ENCODE results near the gene TEX14. TPM values are rescaled to one million over a fixed set of nuclear protein-coding genes. Genes with fewer than 3 reads are reported as not detected.

The TEX14 gene
- total and polyA plus RNA-seq, 9 donors = 0.11 to 1.0 (median 0.34) TPM

DNA sequence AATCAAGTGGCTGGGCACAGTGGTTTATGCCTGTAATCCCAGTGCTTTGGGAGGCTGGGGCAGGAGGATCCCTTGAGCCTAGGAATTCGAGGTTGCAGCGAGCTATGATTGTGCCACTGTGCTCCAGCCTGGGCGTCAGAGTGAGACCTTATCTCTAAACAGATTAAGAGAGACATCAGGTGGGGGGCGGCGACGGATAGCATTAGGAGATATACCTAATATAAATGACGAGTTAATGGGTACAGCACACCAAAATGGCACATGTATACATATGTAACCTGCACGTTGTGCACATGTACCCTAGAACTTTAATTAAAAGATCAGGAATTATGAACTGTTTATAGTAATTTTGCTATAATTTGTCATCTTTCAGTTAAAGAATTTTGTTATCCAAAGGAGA lies 10.9 kb upstream of the TEX14 start:
- H3K36me3 ChIP-seq = no peaks in the 10 kb centered on the region
- H3K9me3 ChIP-seq = no peaks in the 10 kb centered on the region
- H3K4me3 ChIP-seq = no peak overlapping the region
- no peak for TF ChIP-seq POLR2A (IDR thresholded peaks at IDR 0.05)
- no peak for TF ChIP-seq EP300 (IDR thresholded peaks at IDR 0.05)
- TF ChIP-seq, protein P1, sequence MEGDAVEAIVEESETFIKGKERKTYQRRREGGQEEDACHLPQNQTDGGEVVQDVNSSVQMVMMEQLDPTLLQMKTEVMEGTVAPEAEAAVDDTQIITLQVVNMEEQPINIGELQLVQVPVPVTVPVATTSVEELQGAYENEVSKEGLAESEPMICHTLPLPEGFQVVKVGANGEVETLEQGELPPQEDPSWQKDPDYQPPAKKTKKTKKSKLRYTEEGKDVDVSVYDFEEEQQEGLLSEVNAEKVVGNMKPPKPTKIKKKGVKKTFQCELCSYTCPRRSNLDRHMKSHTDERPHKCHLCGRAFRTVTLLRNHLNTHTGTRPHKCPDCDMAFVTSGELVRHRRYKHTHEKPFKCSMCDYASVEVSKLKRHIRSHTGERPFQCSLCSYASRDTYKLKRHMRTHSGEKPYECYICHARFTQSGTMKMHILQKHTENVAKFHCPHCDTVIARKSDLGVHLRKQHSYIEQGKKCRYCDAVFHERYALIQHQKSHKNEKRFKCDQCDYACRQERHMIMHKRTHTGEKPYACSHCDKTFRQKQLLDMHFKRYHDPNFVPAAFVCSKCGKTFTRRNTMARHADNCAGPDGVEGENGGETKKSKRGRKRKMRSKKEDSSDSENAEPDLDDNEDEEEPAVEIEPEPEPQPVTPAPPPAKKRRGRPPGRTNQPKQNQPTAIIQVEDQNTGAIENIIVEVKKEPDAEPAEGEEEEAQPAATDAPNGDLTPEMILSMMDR (IDR thresholded peaks at IDR 0.05) = no peak
- no peaks in the 10 kb centered on the region for H3K4me1 ChIP-seq (ENCODE audit: insufficient read depth)
- H3K27ac ChIP-seq = no peak overlapping the region
- no peak for DNase-seq
- WGBS, 3 donors = 75 to 89% (median 78%) methylated on average over 8 of the region's 8 CpGs
- intact Hi-C loops (cut with DNase I) = loop anchor here in 1 of 4 donors (10.0 kb wide), 1 partner anchor 188 kb away; the partner anchor contains the start of gene MTMR4
- H3K27me3 ChIP-seq = no peaks in the 10 kb centered on the region

DNA sequence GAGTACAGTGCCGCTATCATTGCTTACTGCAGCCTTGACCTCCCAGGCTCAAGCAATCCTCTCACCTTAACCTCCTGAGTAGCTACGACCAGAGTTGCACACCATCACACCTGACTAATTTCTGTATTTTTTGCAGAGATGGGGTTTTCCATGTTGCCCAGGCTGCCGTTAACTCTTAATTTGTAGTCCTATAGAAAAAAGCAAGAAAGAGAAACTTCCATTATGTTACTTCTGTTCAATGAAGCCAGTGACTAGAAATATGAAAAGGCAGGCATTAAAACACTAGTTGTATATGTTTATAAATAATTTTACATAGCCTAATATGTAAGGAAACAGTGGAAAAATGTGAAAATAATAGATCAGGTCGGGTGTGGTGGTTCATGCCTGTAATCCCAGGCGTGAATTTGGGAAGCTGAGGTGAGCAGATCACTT lies 10.2 kb upstream of the TEX14 start:
- no peaks in the 10 kb centered on the region for H3K36me3 ChIP-seq
- 91 to 92% (median 91%) methylated on average over 5 of the region's 5 CpGs for WGBS, 3 donors
- no peaks in the 10 kb centered on the region for H3K9me3 ChIP-seq
- intact Hi-C loops (cut with DNase I) = loop anchor here in 1 of 4 donors (10.0 kb wide), 1 partner anchor 187 kb away; the partner anchor contains the start of gene MTMR4
- H3K27me3 ChIP-seq = no peaks in the 10 kb centered on the region
- H3K4me3 ChIP-seq = no peak overlapping the region
- no peak for DNase-seq
- no peaks in the 10 kb centered on the region for H3K4me1 ChIP-seq (ENCODE audit: insufficient read depth)
- TF ChIP-seq POLR2A (IDR thresholded peaks at IDR 0.05) (no peak), EP300 (IDR thresholded peaks at IDR 0.05) (no peak)
- TF ChIP-seq, protein P1 (IDR thresholded peaks at IDR 0.05) = no peak
- no peak overlapping the region for H3K27ac ChIP-seq

DNA sequence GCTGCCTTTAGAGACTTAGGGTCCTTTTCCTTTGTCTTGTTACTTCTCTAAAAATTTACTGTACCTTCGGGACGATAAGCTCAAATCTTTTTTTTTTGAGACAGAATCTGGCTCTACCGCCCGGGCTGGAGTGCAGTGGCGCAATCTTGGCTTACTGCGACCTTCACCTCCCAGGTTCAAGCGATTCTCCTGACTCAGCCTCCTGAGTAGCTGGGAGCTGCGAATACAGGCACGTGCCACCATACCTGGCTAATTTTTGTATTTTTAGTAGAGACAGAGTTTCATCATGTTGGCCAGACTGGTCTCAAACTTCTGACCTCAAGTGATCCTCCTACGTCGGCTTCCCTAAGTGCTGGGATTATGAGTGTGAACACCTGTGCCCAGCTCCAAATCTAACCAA lies 7.9 kb upstream of the TEX14 start:
- no peaks in the 10 kb centered on the region for H3K27me3 ChIP-seq
- no peaks in the 10 kb centered on the region for H3K36me3 ChIP-seq
- TF ChIP-seq, protein P1 (IDR thresholded peaks at IDR 0.05) = no peak
- no peak overlapping the region for H3K4me3 ChIP-seq
- no peak for DNase-seq
- no peaks in the 10 kb centered on the region for H3K4me1 ChIP-seq (ENCODE audit: insufficient read depth)
- intact Hi-C loops (cut with DNase I) = loop anchor here in 2 of 4 donors (10.0 kb wide), 2 partner anchors 115 to 185 kb away; partner anchors contain the start of gene MTMR4 (in 1 of the 2)
- H3K27ac ChIP-seq = no peak overlapping the region
- WGBS, 3 donors = 95 to 97% (median 96%) methylated on average over 11 of the region's 11 CpGs
- no peaks in the 10 kb centered on the region for H3K9me3 ChIP-seq

DNA sequence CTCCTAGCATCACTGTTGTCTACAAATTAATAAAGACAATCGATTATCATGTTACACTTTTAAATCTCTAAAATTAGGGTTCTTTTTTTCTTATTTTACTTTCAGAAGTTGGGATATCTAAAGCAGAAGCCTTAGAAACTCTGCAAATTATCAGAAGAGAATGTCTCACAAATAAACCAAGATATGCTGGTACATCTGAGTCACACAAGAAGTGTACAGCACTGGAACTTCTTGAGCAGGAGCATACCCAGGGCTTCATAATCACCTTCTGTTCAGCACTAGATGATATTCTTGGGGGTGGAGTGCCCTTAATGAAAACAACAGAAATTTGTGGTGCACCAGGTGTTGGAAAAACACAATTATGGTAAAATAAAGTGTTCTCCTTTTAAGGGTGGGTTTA lies 3.0 kb upstream of the TEX14 start:
- DNase-seq = no peak
- Histone ChIP-seq H3K4me3 (no peak overlapping the region), H3K9me3 (no peaks in the 10 kb centered on the region), H3K36me3 (no peaks in the 10 kb centered on the region), H3K4me1 (ENCODE audit: insufficient read depth) (peaks cover 2% of the 10 kb centered on the region), H3K27ac (no peak overlapping the region), H3K27me3 (no peaks in the 10 kb centered on the region)
- TF ChIP-seq POLR2A (IDR thresholded peaks at IDR 0.05) (no peak), EP300 (IDR thresholded peaks at IDR 0.05) (no peak)
- TF ChIP-seq, protein P1 (IDR thresholded peaks at IDR 0.05) = no peak
- 84 to 93% (median 91%) methylated on average over 1 of the region's 1 CpG for WGBS, 3 donors
- intact Hi-C loops (cut with DNase I) = loop anchor here in 1 of 4 donors (5.0 to 10.0 kb wide), 2 partner anchors 68 to 110 kb away; no protein-coding TSS in a partner anchor

All from ovary (tissue), 9 donors.